HG03571 (cell line): ENCODE results near the gene TPPP.

Source experiments
- ATAC-seq: cut with Tn5 transposase; IDR thresholded peaks from one replicate; pipeline ENCODE4 v1.9.1; 2021; ENCODE audit not compliant: unreplicated experiment

TPPP gene

GRCh38 chr5:610744-611730 is 82.1 kb downstream of the TPPP start:
- ATAC-seq, result no peak

DNA sequence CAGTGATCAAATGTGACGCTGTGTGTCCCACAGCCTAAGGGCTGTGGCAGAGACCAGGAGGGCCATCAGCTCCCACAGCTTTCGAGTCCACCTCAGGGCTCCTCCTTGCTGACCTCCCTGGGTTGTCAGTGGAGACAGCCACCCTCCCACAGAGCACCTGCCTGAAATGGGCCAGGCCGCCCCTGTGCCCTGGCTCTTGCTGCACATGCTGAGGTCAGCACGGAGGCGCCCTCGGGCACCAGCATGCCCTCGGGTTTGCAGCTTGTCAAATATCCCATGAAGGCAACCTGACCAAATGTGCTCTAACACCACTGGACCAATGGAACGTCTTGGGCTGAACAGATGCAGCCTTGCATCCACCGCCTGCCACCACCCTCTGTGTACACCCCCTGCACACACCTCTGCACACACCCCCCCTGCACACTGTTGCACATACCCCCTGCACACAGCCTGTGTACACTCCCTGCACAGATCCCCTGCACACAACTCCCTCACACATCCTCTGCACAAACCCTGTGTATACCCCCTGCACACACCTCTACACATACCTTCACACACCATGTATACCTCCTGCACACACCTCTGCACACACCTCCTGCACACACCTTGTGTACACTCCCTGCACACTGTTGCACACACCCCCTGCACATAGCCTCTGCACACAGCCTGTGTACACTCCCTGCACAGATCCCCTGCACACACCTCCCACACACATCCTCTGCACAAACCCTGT is 83.0 kb downstream of the TPPP start:
- no peak for ATAC-seq
